GM18867 (cell line): ENCODE data around the gene MERTK.
"Not testable (repeated sequence)": the region's sequence is repeated elsewhere in the genome, so short reads cannot be mapped to it uniquely, and the experiment has no call there.

ENCODE experiments used
- ATAC-seq: cut with Tn5 transposase; IDR thresholded peaks from one replicate; pipeline ENCODE4 v1.9.1; 2021; ENCODE audit warnings: mild to moderate bottlenecking, moderate library complexity; ENCODE audit not compliant: unreplicated experiment

MERTK gene

GRCh38 chr2:112065966-112066365 lies 167.6 kb downstream of the MERTK start:
- ATAC-seq, result peak; percentile 63

- not testable (repeated sequence) for ATAC-seq
These were observed 171.4 kb downstream of the MERTK start for GRCh38 chr2:112069794-112070193.

GRCh38 chr2:112073875-112074274 lies 175.5 kb downstream of the MERTK start:
- no peak for ATAC-seq

DNA sequence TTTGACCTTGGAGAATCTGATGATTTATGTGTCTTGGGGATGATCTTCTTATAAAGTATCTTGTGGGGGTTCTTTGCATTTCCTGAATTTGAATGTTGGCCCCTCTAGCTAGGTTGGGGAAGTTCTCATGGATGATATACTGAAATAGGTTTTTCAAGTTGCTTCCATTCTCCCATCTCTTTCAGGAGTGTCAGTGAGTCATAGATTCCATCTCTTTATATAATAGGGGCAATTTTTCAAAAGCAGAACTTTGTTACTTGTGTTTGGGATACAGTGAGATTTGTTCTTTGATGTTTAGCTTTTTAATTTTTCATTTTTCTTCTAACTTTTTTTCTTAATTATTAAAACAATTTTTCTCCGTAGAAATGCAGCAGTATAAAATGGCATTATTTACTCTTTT lies 176.1 kb downstream of the MERTK start:
- ATAC-seq, result no peak

GRCh38 chr2:112075490-112076260 lies 177.3 kb downstream of the MERTK start:
- ATAC-seq, result no peak

- ATAC-seq, result no peak
These were observed 179.4 kb downstream of the MERTK start for GRCh38 chr2:112077814-112078213.
